ENCODE measurements around the gene CEP164. TPM values are rescaled to one million over a fixed set of nuclear protein-coding genes. Genes with fewer than 3 reads are reported as not detected.

The CEP164 gene
- polyA plus RNA-seq, 1 donor from 2014 or later, result 27.4 TPM

DNA sequence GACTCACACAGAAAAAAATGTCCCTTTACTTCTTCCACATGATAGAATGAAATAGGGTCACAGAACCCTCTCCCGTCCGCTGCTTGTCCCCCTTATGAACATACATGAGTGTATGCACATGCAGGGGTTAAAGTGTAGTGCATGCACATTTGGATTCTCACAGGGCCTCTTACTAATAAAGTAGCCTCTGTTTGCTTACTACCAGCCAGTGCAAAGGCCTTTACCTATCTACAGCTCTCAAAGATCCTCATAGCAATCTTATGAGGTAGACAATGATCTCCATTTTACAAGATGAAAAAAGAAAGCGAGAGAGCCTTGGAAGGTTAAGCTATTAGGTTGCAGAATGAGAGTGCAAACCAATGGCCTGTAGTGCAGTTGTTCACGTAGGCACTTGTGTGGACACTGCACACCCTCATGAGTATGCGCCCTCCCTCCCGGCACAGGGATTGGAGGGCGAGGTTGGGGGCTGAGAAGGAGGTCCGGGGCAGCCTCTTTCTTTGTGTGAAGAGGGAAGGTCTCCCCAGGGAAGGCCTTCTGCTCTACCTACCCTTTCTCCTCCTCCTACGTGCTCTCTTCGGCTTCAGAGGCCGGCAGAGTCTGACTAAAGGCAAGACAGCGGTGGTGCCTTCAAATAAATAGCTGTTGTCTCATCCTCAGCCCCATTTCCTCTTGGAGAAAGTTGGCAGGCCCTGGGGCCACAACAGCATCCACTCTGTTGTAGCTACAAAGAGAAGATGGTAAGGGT lies 91.3 kb downstream of the CEP164 start:
- no peak for TF ChIP-seq MXI1 (conservative IDR thresholded peaks at IDR 0.05; ENCODE audit: poor library complexity, severe bottlenecking)
- TF ChIP-seq TAF1 (IDR thresholded peaks at IDR 0.05; ENCODE audit: low read depth), result no peak
- TF ChIP-seq, protein P1, sequence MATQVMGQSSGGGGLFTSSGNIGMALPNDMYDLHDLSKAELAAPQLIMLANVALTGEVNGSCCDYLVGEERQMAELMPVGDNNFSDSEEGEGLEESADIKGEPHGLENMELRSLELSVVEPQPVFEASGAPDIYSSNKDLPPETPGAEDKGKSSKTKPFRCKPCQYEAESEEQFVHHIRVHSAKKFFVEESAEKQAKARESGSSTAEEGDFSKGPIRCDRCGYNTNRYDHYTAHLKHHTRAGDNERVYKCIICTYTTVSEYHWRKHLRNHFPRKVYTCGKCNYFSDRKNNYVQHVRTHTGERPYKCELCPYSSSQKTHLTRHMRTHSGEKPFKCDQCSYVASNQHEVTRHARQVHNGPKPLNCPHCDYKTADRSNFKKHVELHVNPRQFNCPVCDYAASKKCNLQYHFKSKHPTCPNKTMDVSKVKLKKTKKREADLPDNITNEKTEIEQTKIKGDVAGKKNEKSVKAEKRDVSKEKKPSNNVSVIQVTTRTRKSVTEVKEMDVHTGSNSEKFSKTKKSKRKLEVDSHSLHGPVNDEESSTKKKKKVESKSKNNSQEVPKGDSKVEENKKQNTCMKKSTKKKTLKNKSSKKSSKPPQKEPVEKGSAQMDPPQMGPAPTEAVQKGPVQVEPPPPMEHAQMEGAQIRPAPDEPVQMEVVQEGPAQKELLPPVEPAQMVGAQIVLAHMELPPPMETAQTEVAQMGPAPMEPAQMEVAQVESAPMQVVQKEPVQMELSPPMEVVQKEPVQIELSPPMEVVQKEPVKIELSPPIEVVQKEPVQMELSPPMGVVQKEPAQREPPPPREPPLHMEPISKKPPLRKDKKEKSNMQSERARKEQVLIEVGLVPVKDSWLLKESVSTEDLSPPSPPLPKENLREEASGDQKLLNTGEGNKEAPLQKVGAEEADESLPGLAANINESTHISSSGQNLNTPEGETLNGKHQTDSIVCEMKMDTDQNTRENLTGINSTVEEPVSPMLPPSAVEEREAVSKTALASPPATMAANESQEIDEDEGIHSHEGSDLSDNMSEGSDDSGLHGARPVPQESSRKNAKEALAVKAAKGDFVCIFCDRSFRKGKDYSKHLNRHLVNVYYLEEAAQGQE (IDR thresholded peaks at IDR 0.05; ENCODE audit: borderline replicate concordance), result no peak
- TF ChIP-seq SMC3 (conservative IDR thresholded peaks at IDR 0.05; ENCODE audit: poor library complexity), result no peak
- no peak for TF ChIP-seq RAD21 (conservative IDR thresholded peaks at IDR 0.05)
- no peak for TF ChIP-seq POLR2AphosphoS5 (IDR thresholded peaks at IDR 0.05)

DNA sequence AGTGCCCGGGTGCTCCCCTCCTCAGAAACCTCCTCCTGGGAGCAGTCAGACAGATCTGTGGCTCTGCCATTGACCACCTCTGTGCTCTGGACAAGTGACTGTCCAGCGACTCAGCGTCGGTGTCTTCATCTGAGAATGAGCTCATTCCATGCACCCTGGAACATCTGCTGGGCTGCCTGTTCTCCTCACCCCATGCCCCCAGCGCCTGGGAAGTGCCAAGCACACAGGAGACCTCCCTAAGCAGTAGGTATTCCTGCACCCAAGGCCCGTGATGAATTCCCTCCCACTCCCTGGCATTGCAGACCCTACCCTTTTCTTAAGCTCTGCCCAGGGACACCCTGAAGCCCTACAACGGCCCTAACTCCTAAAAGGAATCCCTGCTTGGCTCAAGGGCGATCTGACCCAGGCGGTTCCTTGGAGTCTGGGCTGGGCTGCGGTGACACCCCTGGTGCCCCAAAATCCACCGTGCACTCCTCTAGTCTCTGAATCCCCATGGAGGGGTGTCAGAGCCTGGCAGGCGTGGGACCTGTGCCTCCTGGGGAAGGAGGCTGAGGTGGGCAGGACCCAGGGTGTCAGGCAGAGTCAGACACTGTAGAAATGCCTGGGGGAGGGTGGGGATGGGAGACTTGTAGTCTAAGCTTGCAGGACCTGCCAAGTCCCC lies 92.0 kb downstream of the CEP164 start:
- TF ChIP-seq, protein P1 (IDR thresholded peaks at IDR 0.05; ENCODE audit: borderline replicate concordance), result no peak
- no peak for TF ChIP-seq TAF1 (IDR thresholded peaks at IDR 0.05; ENCODE audit: low read depth)
- no peak for TF ChIP-seq MXI1 (conservative IDR thresholded peaks at IDR 0.05; ENCODE audit: poor library complexity, severe bottlenecking)
- TF ChIP-seq, protein P2, sequence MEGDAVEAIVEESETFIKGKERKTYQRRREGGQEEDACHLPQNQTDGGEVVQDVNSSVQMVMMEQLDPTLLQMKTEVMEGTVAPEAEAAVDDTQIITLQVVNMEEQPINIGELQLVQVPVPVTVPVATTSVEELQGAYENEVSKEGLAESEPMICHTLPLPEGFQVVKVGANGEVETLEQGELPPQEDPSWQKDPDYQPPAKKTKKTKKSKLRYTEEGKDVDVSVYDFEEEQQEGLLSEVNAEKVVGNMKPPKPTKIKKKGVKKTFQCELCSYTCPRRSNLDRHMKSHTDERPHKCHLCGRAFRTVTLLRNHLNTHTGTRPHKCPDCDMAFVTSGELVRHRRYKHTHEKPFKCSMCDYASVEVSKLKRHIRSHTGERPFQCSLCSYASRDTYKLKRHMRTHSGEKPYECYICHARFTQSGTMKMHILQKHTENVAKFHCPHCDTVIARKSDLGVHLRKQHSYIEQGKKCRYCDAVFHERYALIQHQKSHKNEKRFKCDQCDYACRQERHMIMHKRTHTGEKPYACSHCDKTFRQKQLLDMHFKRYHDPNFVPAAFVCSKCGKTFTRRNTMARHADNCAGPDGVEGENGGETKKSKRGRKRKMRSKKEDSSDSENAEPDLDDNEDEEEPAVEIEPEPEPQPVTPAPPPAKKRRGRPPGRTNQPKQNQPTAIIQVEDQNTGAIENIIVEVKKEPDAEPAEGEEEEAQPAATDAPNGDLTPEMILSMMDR (IDR thresholded peaks at IDR 0.05; ENCODE audit: poor library complexity, severe bottlenecking), result no peak
- no peak for TF ChIP-seq RAD21 (conservative IDR thresholded peaks at IDR 0.05)
- no peak for TF ChIP-seq EP300 (conservative IDR thresholded peaks at IDR 0.05; ENCODE audit: poor library complexity, severe bottlenecking)
- no peak for TF ChIP-seq SMC3 (conservative IDR thresholded peaks at IDR 0.05; ENCODE audit: poor library complexity)
- no peak for TF ChIP-seq POLR2AphosphoS5 (IDR thresholded peaks at IDR 0.05)
- TF ChIP-seq EZH2 (IDR thresholded peaks at IDR 0.05; ENCODE audit: borderline replicate concordance, insufficient read depth, low read length, poor library complexity, severe bottlenecking), result no peak
- Histone ChIP-seq H3K9me2 (ENCODE audit: insufficient read depth, low read length) (no peaks in the 10 kb centered on the region), H3F3A (ENCODE audit: insufficient read depth, low read length, poor library complexity, severe bottlenecking) (no peaks in the 10 kb centered on the region), H3K9ac (ENCODE audit: low read length) (no peak overlapping the region), H3K79me2 (replicated peaks; ENCODE audit: insufficient read depth, low read length) (no peaks in the 10 kb centered on the region), H3K27me3 (ENCODE audit: insufficient read depth, low read depth, low read length) (no peaks in the 10 kb centered on the region), H3K27ac (ENCODE audit: low read length) (no peak overlapping the region), H3K36me3 (ENCODE audit: insufficient read depth, low read length) (no peaks in the 10 kb centered on the region), H3K9me3 (ENCODE audit: low read length) (no peaks in the 10 kb centered on the region), H3K4me3 (ENCODE audit: low read length) (no peak overlapping the region), H3K4me2 (ENCODE audit: low read length) (no peak overlapping the region), H4K20me1 (ENCODE audit: insufficient read depth) (no peaks in the 10 kb centered on the region), H2AFZ (ENCODE audit: low read depth, low read length) (no peak overlapping the region)

More for the DNA sequence above, 91.3 kb downstream of the CEP164 start:
- Histone ChIP-seq H4K20me1 (ENCODE audit: insufficient read depth) (no peaks in the 10 kb centered on the region), H2AFZ (ENCODE audit: low read depth, low read length) (no peak overlapping the region), H3K9me3 (ENCODE audit: low read length) (no peaks in the 10 kb centered on the region), H3K36me3 (ENCODE audit: insufficient read depth, low read length) (no peaks in the 10 kb centered on the region), H3K79me2 (replicated peaks; ENCODE audit: insufficient read depth, low read length) (no peaks in the 10 kb centered on the region), H3K9ac (ENCODE audit: low read length) (no peak overlapping the region), H3K4me2 (ENCODE audit: low read length) (no peak overlapping the region), H3K27me3 (ENCODE audit: insufficient read depth, low read depth, low read length) (no peaks in the 10 kb centered on the region), H3K9me2 (ENCODE audit: insufficient read depth, low read length) (no peaks in the 10 kb centered on the region), H3K27ac (ENCODE audit: low read length) (no peak overlapping the region), H3K4me3 (ENCODE audit: low read length) (no peak overlapping the region), H3F3A (ENCODE audit: insufficient read depth, low read length, poor library complexity, severe bottlenecking) (no peaks in the 10 kb centered on the region)
